Adipocyte (in vitro differentiated cells): Measurements from ENCODE around the gene TRPV6.

Experiments
- DNase-seq: peaks from one replicate; pipeline ENCODE4 v3.0.0-alpha.2; 2015; ENCODE audit warnings: low read depth
- H3K27me3 ChIP-seq: replicated peaks from 2 replicates; pipeline ENCODE4 v1.7.0; 2013; ENCODE audit warnings: mild to moderate bottlenecking, low read length, moderate library complexity; ENCODE audit not compliant: control insufficient read depth, insufficient read depth
- H3K36me3 ChIP-seq: 2 replicates; pipeline ENCODE4 v1.7.0; 2013; ENCODE audit warnings: low read length, mild to moderate bottlenecking, moderate library complexity; ENCODE audit not compliant: control insufficient read depth, insufficient read depth, severe bottlenecking
- H3K4me1 ChIP-seq: 2 replicates; pipeline ENCODE4 v1.7.0; 2013; ENCODE audit warnings: mild to moderate bottlenecking, low read length, moderate library complexity; ENCODE audit not compliant: control insufficient read depth, insufficient read depth
- H3K4me3 ChIP-seq: 2 replicates; pipeline ENCODE4 v1.7.0; 2013; ENCODE audit warnings: mild to moderate bottlenecking, low read length, moderate library complexity
- H3K9ac ChIP-seq: 2 replicates; pipeline ENCODE4 v1.7.0; 2013; ENCODE audit warnings: mild to moderate bottlenecking, low read length, moderate library complexity
- H3K9me3 ChIP-seq: 2 replicates; pipeline ENCODE4 v1.7.0; 2013; ENCODE audit warnings: mild to moderate bottlenecking, low read length, moderate library complexity; ENCODE audit not compliant: control insufficient read depth

TRPV6 gene

GRCh38 chr7:142866361-142867096 lies 19.0 kb downstream of the TRPV6 start:
- Histone ChIP-seq H3K27me3 (peaks cover 3% of the 10 kb centered on the region), H3K4me3 (no peak overlapping the region), H3K36me3 (peaks cover 26% of the 10 kb centered on the region), H3K9ac (no peak overlapping the region), H3K4me1 (no peaks in the 10 kb centered on the region), H3K9me3 (no peaks in the 10 kb centered on the region)
- DNase-seq, result peak; percentile 14

GRCh38 chr7:142865766-142866165 lies 19.8 kb downstream of the TRPV6 start:
- no peak overlapping the region for H3K9ac ChIP-seq
- no peak for DNase-seq

GRCh38 chr7:142864980-142865747 lies 20.4 kb downstream of the TRPV6 start:
- H3K4me3 ChIP-seq, result no peak overlapping the region
- H3K9ac ChIP-seq, result no peak overlapping the region
- H3K27me3 ChIP-seq, result peaks cover 3% of the 10 kb centered on the region
- no peaks in the 10 kb centered on the region for H3K9me3 ChIP-seq
- peaks cover 28% of the 10 kb centered on the region for H3K36me3 ChIP-seq
- DNase-seq, result peak; percentile 25
- peaks cover 2% of the 10 kb centered on the region for H3K4me1 ChIP-seq

More at GRCh38 chr7:142865766-142866165, 19.8 kb downstream of the TRPV6 start:
- no peaks in the 10 kb centered on the region for H3K4me1 ChIP-seq
- H3K27me3 ChIP-seq, result peaks cover 3% of the 10 kb centered on the region
- no peak overlapping the region for H3K4me3 ChIP-seq
- peaks cover 28% of the 10 kb centered on the region for H3K36me3 ChIP-seq
- no peaks in the 10 kb centered on the region for H3K9me3 ChIP-seq

GRCh38 chr7:142863891-142864685 lies 21.5 kb downstream of the TRPV6 start:
- DNase-seq, result no peak
- H3K9me3 ChIP-seq, result no peaks in the 10 kb centered on the region
- no peak overlapping the region for H3K4me3 ChIP-seq
- H3K4me1 ChIP-seq, result peaks cover 10% of the 10 kb centered on the region
- H3K36me3 ChIP-seq, result peaks cover 28% of the 10 kb centered on the region
- peaks cover 3% of the 10 kb centered on the region for H3K27me3 ChIP-seq
- no peak overlapping the region for H3K9ac ChIP-seq

- Histone ChIP-seq H3K4me1 (peaks cover 10% of the 10 kb centered on the region), H3K9ac (no peak overlapping the region), H3K9me3 (no peaks in the 10 kb centered on the region), H3K27me3 (peaks cover 3% of the 10 kb centered on the region), H3K36me3 (peaks cover 24% of the 10 kb centered on the region), H3K4me3 (no peak overlapping the region)
- DNase-seq, result no peak
Measured at GRCh38 chr7:142862786-142863400, 22.7 kb downstream of the TRPV6 start.

DNA sequence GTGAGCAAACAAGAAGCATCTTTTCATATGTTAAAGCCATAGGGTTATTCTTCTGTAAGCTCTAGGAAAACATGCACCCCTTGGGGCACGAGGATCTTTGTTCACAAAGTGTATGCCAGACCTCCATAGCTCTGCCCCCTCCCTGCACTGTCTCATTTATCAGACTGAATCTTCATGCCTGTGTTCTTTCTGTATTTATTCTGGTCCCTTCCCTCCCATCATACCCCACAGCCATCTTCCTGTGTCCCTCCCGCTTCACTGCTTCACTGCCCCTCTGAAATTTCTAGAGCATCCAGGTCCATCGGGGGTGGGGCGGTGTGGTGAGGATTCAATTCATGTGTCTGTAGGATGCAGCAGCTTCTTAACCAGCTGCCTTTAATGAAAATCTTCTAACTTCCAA lies 23.2 kb downstream of the TRPV6 start:
- Histone ChIP-seq H3K27me3 (peaks cover 3% of the 10 kb centered on the region), H3K9ac (no peak overlapping the region), H3K4me1 (peaks cover 10% of the 10 kb centered on the region), H3K4me3 (no peak overlapping the region), H3K9me3 (no peaks in the 10 kb centered on the region), H3K36me3 (peaks cover 24% of the 10 kb centered on the region)
- DNase-seq, result no peak

GRCh38 chr7:142860968-142861367 lies 24.6 kb downstream of the TRPV6 start:
- Histone ChIP-seq H3K9me3 (no peaks in the 10 kb centered on the region), H3K9ac (no peak overlapping the region), H3K4me1 (peaks cover 14% of the 10 kb centered on the region), H3K4me3 (no peak overlapping the region), H3K27me3 (peaks cover 3% of the 10 kb centered on the region), H3K36me3 (peaks cover 24% of the 10 kb centered on the region)
- DNase-seq, result no peak

DNA sequence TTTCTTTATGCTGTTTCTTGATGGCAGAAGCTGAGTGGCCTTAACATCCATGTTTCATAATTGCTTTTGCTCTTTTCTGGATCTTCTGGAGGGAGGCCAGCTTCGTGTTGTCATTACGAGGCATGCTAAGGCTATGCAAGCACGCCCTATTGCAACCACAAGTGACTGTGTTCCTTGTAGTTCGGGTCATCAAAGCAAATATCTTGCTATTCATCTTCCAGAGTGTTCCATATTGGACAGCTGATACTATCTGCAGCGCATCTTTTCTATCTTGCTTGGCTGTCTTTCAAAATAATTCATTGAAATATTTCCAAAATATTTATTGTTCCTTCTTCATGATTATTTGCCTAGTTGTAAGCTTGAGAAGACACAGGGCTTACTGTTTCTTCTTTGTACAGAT lies 25.7 kb downstream of the TRPV6 start:
- Histone ChIP-seq H3K9ac (no peak overlapping the region), H3K4me3 (no peak overlapping the region), H3K4me1 (peaks cover 21% of the 10 kb centered on the region), H3K27me3 (peaks cover 3% of the 10 kb centered on the region), H3K36me3 (peaks cover 24% of the 10 kb centered on the region), H3K9me3 (no peaks in the 10 kb centered on the region)
- DNase-seq, result peak; percentile 94

GRCh38 chr7:142859411-142859810 lies 26.1 kb downstream of the TRPV6 start:
- H3K4me3 ChIP-seq, result no peak overlapping the region
- peaks cover 24% of the 10 kb centered on the region for H3K36me3 ChIP-seq
- H3K9ac ChIP-seq, result no peak overlapping the region
- no peaks in the 10 kb centered on the region for H3K9me3 ChIP-seq
- peaks cover 3% of the 10 kb centered on the region for H3K27me3 ChIP-seq
- DNase-seq, result no peak
- H3K4me1 ChIP-seq, result peaks cover 21% of the 10 kb centered on the region

DNA sequence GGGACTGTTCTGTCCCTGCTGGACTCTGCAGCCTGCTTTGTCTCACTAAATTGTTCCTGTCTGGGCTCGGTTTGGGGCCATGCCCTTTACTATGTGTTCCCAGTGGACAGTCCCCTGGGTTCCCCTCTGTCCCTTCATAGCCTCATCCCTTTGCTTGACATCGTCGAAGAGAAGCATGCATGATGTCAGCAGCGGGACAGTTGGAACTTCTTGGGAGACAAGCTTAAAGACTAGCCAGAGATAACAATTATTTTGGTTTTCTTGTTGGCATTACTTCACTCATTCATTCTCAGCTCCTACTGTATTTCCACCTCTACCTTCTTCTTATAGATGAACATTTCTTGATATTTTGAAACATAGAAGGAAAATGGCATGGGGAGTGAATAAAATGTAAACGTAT lies 27.9 kb downstream of the TRPV6 start:
- Histone ChIP-seq H3K27me3 (peaks cover under 1% of the 10 kb centered on the region), H3K4me1 (peaks cover 26% of the 10 kb centered on the region), H3K4me3 (no peak overlapping the region), H3K9ac (no peak overlapping the region), H3K36me3 (peaks cover 11% of the 10 kb centered on the region), H3K9me3 (no peaks in the 10 kb centered on the region)
- DNase-seq, result no peak
